GM12874 (cell line): Measurements from ENCODE around the gene EFCAB14.

Experiments used
- TF ChIP-seq, protein P1 (sequence below): IDR thresholded peaks from 2 replicates; pipeline ENCODE4 v1.5.1; 2011; ENCODE audit warnings: low read depth, mild to moderate bottlenecking, control low read depth, low read length, moderate library complexity; ENCODE audit not compliant: insufficient read depth

The EFCAB14 gene

DNA sequence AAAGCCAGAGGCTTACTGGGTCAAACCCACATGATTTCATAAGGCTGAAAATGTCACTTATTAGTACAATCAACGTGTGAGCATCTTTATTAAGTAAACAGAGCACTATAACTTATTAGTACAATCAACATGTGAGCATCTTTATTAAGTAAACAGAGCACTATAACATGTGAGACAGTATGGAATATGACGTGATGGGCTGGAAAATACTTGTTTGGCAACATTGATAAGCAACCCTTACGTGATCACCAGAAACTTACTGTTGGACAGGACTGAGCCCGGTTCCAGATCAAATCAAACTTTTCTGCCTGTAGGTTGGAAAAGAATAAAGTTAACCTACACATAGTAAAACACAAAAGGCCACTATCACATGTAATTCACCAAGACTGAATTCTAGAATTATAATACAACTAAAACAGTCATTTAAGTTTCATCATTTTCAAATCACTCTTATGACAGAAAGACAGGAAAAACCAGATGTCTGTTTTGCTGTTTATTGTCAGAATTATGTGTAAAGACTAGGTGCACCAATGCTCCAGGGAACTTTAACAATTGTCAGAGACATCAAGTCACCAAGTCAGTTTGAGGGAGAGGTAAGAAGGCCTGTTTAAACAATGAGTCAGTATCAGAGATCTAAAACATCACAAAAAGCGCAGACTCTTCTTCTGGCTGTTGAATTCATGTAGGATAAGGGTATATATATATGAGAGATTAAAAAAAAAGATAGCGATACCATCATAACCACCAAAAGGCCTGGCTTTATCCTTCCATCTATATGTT lies 66.4 kb downstream of the EFCAB14 start:
- TF ChIP-seq, protein P1, sequence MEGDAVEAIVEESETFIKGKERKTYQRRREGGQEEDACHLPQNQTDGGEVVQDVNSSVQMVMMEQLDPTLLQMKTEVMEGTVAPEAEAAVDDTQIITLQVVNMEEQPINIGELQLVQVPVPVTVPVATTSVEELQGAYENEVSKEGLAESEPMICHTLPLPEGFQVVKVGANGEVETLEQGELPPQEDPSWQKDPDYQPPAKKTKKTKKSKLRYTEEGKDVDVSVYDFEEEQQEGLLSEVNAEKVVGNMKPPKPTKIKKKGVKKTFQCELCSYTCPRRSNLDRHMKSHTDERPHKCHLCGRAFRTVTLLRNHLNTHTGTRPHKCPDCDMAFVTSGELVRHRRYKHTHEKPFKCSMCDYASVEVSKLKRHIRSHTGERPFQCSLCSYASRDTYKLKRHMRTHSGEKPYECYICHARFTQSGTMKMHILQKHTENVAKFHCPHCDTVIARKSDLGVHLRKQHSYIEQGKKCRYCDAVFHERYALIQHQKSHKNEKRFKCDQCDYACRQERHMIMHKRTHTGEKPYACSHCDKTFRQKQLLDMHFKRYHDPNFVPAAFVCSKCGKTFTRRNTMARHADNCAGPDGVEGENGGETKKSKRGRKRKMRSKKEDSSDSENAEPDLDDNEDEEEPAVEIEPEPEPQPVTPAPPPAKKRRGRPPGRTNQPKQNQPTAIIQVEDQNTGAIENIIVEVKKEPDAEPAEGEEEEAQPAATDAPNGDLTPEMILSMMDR: no peak

DNA sequence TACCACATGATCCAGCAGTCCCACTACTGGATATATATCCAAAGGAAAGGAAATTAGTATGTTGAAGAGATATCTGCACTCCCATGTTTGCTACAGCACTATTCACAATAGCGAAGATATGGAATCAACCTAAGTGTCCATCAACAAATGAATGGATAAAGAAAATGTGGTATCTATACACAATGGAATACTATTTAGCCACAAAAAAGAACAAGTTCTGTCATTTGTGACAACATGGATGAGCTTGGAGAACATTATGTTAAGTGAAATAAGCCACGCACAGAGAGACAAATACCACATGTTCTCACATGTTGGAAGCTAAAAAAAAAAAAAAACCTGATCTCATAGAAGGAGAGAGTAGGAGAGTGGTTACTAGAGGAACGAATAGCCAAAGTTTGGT lies 68.4 kb downstream of the EFCAB14 start:
- TF ChIP-seq, protein P1: no peak

DNA sequence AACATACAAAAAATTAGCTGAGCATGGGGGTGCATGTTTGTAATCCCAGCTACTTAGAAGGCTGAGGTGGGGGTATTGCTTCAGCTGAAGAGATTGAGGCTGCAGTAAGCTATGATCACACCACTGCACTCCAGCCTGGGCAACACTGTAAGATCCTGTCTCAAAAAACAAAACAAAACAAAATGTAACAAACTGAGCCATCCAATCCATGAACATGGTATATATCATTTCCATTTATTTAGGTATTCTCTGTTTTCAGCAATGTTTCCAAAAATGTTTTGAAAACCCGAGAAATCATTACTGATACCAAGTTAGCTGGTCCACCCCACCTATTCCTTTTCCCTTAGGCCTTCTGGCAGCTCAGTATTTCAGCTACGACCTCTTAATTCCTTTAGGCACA lies 69.2 kb downstream of the EFCAB14 start:
- TF ChIP-seq, protein P1: no peak

DNA sequence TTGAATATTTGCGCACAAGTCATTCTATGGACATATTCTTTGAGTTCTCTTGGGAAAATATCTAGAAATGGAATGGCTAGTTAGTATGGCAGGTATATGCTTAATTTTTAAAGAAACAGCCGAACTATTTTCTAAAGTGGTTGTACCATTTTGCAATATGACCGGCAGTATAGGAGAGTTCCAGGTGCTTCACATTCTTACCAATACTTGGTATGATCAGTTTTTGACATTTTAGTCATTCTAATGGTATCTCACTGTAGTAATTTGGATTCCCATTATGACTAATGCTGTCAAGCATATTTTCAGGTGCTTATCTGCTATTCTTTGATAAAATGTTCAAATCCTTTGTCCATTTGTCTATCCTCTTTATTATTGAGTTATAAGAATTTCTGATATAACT lies 71.3 kb downstream of the EFCAB14 start:
- TF ChIP-seq, protein P1: no peak

DNA sequence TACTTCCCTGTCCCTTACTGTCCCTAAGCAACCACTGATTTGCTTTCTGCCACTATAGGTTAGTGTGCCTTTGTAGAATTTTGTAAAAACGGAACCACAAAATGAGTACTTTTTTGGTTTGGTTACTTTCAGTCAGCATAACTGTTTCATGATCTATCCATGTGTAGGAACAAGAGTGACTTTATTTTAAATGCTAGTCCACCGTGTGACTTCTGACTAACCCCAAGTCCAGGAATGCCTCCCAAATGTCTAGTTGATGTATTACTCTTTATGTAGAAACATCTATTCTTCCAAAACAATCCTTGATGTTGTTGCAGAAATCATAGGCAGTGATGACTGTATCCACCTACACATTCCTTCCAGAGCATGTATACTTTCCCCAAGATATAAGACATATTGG lies 72.1 kb downstream of the EFCAB14 start:
- TF ChIP-seq, protein P1: no peak

DNA sequence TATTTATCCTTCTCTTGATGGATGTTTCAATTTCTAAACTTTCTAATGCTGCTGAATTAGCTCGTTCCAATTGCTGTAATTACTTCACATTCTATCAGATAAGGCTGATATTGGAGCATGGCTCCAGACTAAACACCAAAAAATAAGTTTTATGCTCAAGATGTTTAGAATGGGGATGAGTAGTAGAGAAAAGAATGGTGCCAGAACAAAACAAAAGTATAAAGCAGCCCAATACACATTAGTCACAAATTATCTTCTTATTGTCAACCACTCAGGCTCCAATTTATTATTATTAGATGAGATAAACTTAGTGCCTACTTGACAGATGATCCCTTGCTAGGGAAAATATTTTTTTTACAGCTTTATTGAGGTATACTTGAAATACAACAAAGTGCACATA lies 72.6 kb downstream of the EFCAB14 start:
- TF ChIP-seq, protein P1: no peak

DNA sequence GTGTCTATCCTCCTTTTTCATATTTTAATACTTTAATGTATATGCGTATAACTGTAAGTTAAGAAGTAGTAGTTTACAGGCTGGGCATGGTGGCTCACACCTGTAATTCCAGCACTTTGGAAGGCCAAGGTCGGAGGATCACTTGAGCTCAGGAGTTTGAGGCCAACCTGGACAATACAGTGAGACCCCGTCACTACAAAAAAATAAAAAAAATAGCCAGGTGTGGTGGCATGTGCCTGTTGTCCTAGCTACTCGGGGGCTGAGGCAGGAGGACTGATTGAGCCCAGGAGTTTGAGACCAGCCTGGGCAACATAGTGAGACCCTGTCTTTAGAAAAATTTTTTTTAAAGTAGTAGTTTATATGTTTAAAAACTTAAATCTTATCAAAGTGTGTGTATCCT lies 73.1 kb downstream of the EFCAB14 start:
- TF ChIP-seq, protein P1: no peak
